Natural killer cell (primary cell): ENCODE data around the gene ZKSCAN3. TPM values are rescaled to one million over a fixed set of nuclear protein-coding genes. Genes with fewer than 3 reads are reported as not detected.

ENCODE experiments used
- ATAC-seq, 3 donors: fragments of 150-1000 bp in 2 of 3; fragments of 200-7000 bp in 1 of 3; cut with Tn5 transposase; 1 replicate in 1 of 3; 2 replicates in 2 of 3; pipeline ENCODE4 v1.10.0; 2021; ENCODE audit warnings: mild to moderate bottlenecking in 2 of 3, moderate library complexity in 2 of 3
- DNase-seq, 2 donors: peaks; one replicate each; pipeline versions ENCODE4 v3.0.0 to v3.0.0-alpha.2; 2013 to 2021; ENCODE audit warnings: mixed read lengths in 1 of 2
- H3K27ac ChIP-seq: one replicate; pipeline ENCODE4 v1.5.1; 2013; ENCODE audit warnings: mild to moderate bottlenecking, low read length
- H3K27me3 ChIP-seq: one replicate; pipeline ENCODE4 v1.6.1; 2013; ENCODE audit warnings: low read length; ENCODE audit not compliant: control insufficient read depth, insufficient read depth
- H3K36me3 ChIP-seq: one replicate; pipeline ENCODE4 v1.6.1; 2013; ENCODE audit warnings: low read length; ENCODE audit not compliant: control insufficient read depth, insufficient read depth
- H3K4me1 ChIP-seq: one replicate; pipeline ENCODE4 v1.6.1; 2013; ENCODE audit warnings: low read length; ENCODE audit not compliant: control insufficient read depth, insufficient read depth
- H3K4me3 ChIP-seq: one replicate; pipeline ENCODE4 v1.5.1; 2013; ENCODE audit warnings: low read length
- H3K9me3 ChIP-seq: one replicate; pipeline ENCODE4 v1.6.1; 2013; ENCODE audit warnings: low read length; ENCODE audit not compliant: control insufficient read depth, insufficient read depth
- H3K27ac Mint-ChIP-seq, 2 donors: one replicate each; pipeline ENCODE4 v1.8.0; 2022; ENCODE audit warnings: mild to moderate bottlenecking in 2 of 2, mixed read lengths in 2 of 2, moderate library complexity in 1 of 2
- H3K27me3 Mint-ChIP-seq, 2 donors: one replicate each; pipeline ENCODE4 v1.8.0; 2022; ENCODE audit warnings: low read depth in 2 of 2, mixed read lengths in 2 of 2
- H3K36me3 Mint-ChIP-seq: one replicate; pipeline ENCODE4 v1.8.0; 2022; ENCODE audit warnings: mixed read lengths
- H3K4me1 Mint-ChIP-seq, 2 donors: one replicate each; pipeline ENCODE4 v1.8.0; 2022; ENCODE audit warnings: mixed read lengths in 2 of 2
- H3K4me3 Mint-ChIP-seq: one replicate; pipeline ENCODE4 v1.8.0; 2022; ENCODE audit warnings: mild to moderate bottlenecking, moderate library complexity, mixed read lengths
- H3K9me3 Mint-ChIP-seq, 2 donors: one replicate each; pipeline ENCODE4 v1.8.0; 2022; ENCODE audit warnings: mixed read lengths in 2 of 2
- WGBS: methylation state at CpG from one replicate; pipeline ENCODE4 v1.1.7; 2013; ENCODE audit warnings: missing lambda C conversion rate; ENCODE audit not compliant: insufficient coverage; 5-methylcytosine and 5-hydroxymethylcytosine counted together
- intact Hi-C: fragments of 100-400 bp; cut with micrococcal nuclease; formaldehyde crosslinking; loops from one replicate; pipeline ENCODE4 v1.14.2; 2022
- total RNA-seq, 4 donors: library from RNA; stranded (reverse); fragments of 120-200 nt in 1 of 4; gene quantifications; one replicate each; pipeline versions ENCODE4 v1.2.3 to v1.2.4, GENCODE V29; 2013 to 2022
- TF ChIP-seq, protein P1 (sequence below): fragments of 200-600 bp; IDR thresholded peaks from one replicate; pipeline ENCODE4 v1.8.0; 2022; ENCODE audit warnings: antibody characterized with exemption

The ZKSCAN3 gene
- total RNA-seq, 3 donors from 2014 or later (not counting 1 experiment from before 2014, with no cell fraction given), result 3.1 to 6.0 (median 4.7) TPM

DNA sequence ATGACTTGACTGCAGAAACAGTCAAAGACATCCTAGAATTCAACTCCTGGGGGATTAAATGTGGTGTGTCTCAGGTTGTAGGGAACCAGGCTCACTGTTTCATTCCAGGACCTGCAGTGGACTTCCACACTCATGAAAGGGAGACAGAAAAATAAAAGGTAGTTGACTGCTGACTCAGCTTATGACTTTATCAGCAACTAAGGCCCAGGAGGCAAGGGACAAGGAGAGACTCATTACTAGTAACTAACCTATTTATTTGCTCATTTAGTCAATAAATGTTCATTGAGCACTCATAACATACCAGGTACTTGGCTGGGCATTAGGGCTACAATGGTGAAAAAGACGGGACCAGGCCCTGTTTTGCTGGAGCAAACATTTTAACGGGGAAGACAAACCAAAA lies 16.7 kb upstream of the ZKSCAN3 start:
- H3K4me3 Mint-ChIP-seq, result no peak overlapping the region
- intact Hi-C loops, result no loop called here
- peaks cover 18% of the 10 kb centered on the region for H3K4me1 ChIP-seq
- WGBS, result 100% methylated on average over 2 of the region's 2 CpGs
- peaks cover 0 to 3% of the 10 kb centered on the region in 2 donors for H3K9me3 Mint-ChIP-seq
- peaks cover 6% of the 10 kb centered on the region for H3K9me3 ChIP-seq
- H3K4me1 Mint-ChIP-seq, result peaks cover 0 to 15% of the 10 kb centered on the region in 2 donors
- H3K27me3 ChIP-seq, result no peaks in the 10 kb centered on the region
- H3K27ac ChIP-seq, result no peak overlapping the region
- no peaks in the 10 kb centered on the region for H3K27me3 Mint-ChIP-seq
- TF ChIP-seq, protein P1, sequence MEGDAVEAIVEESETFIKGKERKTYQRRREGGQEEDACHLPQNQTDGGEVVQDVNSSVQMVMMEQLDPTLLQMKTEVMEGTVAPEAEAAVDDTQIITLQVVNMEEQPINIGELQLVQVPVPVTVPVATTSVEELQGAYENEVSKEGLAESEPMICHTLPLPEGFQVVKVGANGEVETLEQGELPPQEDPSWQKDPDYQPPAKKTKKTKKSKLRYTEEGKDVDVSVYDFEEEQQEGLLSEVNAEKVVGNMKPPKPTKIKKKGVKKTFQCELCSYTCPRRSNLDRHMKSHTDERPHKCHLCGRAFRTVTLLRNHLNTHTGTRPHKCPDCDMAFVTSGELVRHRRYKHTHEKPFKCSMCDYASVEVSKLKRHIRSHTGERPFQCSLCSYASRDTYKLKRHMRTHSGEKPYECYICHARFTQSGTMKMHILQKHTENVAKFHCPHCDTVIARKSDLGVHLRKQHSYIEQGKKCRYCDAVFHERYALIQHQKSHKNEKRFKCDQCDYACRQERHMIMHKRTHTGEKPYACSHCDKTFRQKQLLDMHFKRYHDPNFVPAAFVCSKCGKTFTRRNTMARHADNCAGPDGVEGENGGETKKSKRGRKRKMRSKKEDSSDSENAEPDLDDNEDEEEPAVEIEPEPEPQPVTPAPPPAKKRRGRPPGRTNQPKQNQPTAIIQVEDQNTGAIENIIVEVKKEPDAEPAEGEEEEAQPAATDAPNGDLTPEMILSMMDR, result no peak
- no peak for ATAC-seq
- H3K36me3 ChIP-seq, result no peaks in the 10 kb centered on the region
- no peak overlapping the region for H3K4me3 ChIP-seq
- no peak overlapping the region for H3K27ac Mint-ChIP-seq
- no peaks in the 10 kb centered on the region for H3K36me3 Mint-ChIP-seq
- DNase-seq, result no peak

DNA sequence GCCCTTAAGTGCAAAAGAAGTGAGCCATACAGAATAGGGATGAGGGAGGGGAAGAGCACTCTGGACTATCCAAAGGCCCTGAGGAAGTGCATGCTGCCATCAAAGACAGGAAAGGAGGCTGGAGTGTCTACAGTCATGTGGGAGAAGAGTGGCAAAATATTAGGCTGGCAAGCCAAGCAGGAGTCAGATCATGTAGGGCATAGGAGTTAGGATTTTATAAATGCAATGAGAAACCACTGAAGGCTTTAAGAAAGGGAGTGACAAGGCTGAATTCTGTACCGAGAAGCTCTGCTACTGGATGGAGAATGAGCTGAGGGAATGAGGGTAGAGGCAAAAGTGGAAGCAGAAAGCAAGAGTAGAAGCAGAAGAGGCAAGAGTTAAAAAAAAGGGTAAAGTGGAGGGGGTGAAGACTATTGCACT lies 16.1 kb upstream of the ZKSCAN3 start:
- DNase-seq (no peak), ATAC-seq (no peak)
- H3K9me3 Mint-ChIP-seq, result peaks cover 0 to 3% of the 10 kb centered on the region in 2 donors
- H3K27me3 Mint-ChIP-seq, result no peaks in the 10 kb centered on the region
- H3K9me3 ChIP-seq, result peaks cover 4% of the 10 kb centered on the region
- no peak overlapping the region for H3K27ac ChIP-seq
- H3K36me3 Mint-ChIP-seq, result no peaks in the 10 kb centered on the region
- H3K36me3 ChIP-seq, result no peaks in the 10 kb centered on the region
- H3K27me3 ChIP-seq, result no peaks in the 10 kb centered on the region
- intact Hi-C loops, result no loop called here
- no peak overlapping the region for H3K4me3 ChIP-seq
- H3K4me1 Mint-ChIP-seq, result peaks cover 0 to 15% of the 10 kb centered on the region in 2 donors
- H3K27ac Mint-ChIP-seq, result no peak overlapping the region
- TF ChIP-seq, protein P1, result no peak
- H3K4me3 Mint-ChIP-seq, result peak overlapping the region; percentile 40
- H3K4me1 ChIP-seq, result peaks cover 18% of the 10 kb centered on the region
- WGBS, result 82% methylated on average over 1 of the region's 1 CpG

DNA sequence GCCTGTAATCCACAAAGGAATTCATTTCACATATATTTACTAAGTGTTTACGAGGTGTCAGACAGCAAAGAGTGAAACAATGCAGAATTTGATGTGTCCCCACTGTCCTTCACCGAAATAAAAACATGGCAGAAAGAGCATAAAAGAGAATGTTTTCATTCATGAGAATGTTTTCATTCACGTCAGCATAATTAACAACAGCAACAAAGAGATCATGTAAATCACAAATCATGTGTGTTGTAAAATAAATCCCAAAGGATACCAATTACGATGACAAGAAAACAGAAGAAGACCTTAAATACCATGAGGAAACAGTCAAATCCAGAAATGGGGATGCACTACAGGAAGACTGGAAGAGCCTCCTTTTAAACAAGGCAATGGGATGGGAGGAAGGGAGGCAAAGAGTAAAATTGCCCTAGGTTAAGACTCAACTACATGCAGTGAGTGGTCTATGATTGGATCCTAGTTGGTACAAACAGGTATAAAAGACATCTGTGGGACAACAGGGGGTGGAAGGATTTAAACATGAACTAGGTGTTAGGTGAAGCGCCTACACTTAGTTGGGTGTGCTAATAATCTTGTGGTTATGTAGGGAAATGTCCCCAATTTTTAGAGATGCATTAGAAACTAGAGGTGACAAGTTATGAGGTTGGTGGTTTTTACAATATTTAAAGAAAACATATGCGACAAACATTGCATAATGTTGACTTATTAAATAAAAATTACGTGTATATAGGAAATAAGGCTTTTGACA lies 15.3 kb upstream of the ZKSCAN3 start:
- H3K9me3 ChIP-seq, result no peaks in the 10 kb centered on the region
- peak overlapping the region; percentile 93 for H3K27ac ChIP-seq
- peaks cover 0 to 15% of the 10 kb centered on the region in 2 donors for H3K4me1 Mint-ChIP-seq
- no peaks in the 10 kb centered on the region for H3K27me3 Mint-ChIP-seq
- H3K27ac Mint-ChIP-seq, result no peak overlapping the region
- DNase-seq (peak in 1 of 2 donors; percentile 37), ATAC-seq (no peak)
- TF ChIP-seq, protein P1, result no peak
- intact Hi-C loops, result loop anchor here (1.0 to 5.0 kb wide), 5 partner anchors 15 to 252 kb away; partner anchors contain the start of genes ZKSCAN3, ZKSCAN4, ZNF165 and ZSCAN26
- H3K36me3 ChIP-seq, result no peaks in the 10 kb centered on the region
- H3K4me3 ChIP-seq, result no peak overlapping the region
- H3K27me3 ChIP-seq, result no peaks in the 10 kb centered on the region
- H3K4me3 Mint-ChIP-seq, result peak overlapping the region; percentile 21
- H3K9me3 Mint-ChIP-seq, result no peaks in the 10 kb centered on the region
- WGBS, result 92% methylated on average over 4 of the region's 7 CpGs
- peaks cover 18% of the 10 kb centered on the region for H3K4me1 ChIP-seq
- H3K36me3 Mint-ChIP-seq, result no peaks in the 10 kb centered on the region
